RWPE1 (cell line): Measurements from ENCODE around the gene CDKAL1.
"Not testable (repeated sequence)": the region's sequence is repeated elsewhere in the genome, so short reads cannot be mapped to it uniquely, and the experiment has no call there.

Source experiments
- CTCF ChIA-PET: fragments of 350-600 bp; sonication (Branson Sonifier 250); formaldehyde crosslinking; extraction: SDS; loops from one replicate; lab custom pipeline; 2021; lab: Yijun Ruan, JAX
- POLR2A ChIA-PET: fragments of 400-600 bp; formaldehyde crosslinking; extraction: SDS; loops from one replicate; lab custom pipeline; 2020; ENCODE audit warnings: antibody characterized with exemption; ENCODE audit not compliant: low non-redundant PET; lab: Yijun Ruan, JAX
- DNase-seq: peaks from one replicate; pipeline ENCODE4 v3.0.0; 2012; ENCODE audit warnings: low spot score
- H3K27ac ChIP-seq: fragments of 450-650 bp; 2 replicates; pipeline ENCODE4 v1.5.1; 2017
- TF ChIP-seq, protein P1 (sequence below): fragments of 450-650 bp; conservative IDR thresholded peaks from 2 replicates; pipeline ENCODE4 v1.5.1; 2017; ENCODE audit warnings: low read depth, mild to moderate bottlenecking

The CDKAL1 gene

GRCh38 chr6:21190701-21191100 lies 656.4 kb downstream of the CDKAL1 start:
- no peak for DNase-seq
- ChIA-PET POLR2A (no interaction called here), CTCF (no interaction called here)
- TF ChIP-seq, protein P1, sequence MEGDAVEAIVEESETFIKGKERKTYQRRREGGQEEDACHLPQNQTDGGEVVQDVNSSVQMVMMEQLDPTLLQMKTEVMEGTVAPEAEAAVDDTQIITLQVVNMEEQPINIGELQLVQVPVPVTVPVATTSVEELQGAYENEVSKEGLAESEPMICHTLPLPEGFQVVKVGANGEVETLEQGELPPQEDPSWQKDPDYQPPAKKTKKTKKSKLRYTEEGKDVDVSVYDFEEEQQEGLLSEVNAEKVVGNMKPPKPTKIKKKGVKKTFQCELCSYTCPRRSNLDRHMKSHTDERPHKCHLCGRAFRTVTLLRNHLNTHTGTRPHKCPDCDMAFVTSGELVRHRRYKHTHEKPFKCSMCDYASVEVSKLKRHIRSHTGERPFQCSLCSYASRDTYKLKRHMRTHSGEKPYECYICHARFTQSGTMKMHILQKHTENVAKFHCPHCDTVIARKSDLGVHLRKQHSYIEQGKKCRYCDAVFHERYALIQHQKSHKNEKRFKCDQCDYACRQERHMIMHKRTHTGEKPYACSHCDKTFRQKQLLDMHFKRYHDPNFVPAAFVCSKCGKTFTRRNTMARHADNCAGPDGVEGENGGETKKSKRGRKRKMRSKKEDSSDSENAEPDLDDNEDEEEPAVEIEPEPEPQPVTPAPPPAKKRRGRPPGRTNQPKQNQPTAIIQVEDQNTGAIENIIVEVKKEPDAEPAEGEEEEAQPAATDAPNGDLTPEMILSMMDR: no peak
- H3K27ac ChIP-seq: no peak overlapping the region

GRCh38 chr6:21193790-21194475 lies 659.7 kb downstream of the CDKAL1 start:
- no peak overlapping the region for H3K27ac ChIP-seq
- no peak for DNase-seq
- CTCF ChIA-PET: no interaction called here
- TF ChIP-seq, protein P1: no peak
- POLR2A ChIA-PET: no interaction called here

DNA sequence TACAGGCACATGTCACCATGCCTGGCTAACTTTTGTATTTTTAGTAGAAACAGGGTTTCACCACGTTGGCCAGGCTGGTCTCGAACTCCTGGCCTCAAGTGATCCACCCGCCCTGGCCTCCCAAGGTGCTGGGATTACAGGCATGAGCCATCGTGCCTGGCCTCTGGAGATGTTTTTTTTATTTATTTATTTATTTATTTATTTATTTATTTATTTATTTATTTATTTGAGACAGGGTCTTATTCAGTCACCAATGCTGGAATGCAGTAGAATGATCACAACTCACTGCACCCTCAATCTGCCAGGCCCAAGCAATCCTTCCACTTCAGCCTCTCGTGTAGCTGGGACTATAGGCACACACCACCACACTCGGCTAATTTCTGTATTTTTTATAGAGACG lies 661.0 kb downstream of the CDKAL1 start:
- CTCF ChIA-PET: interaction anchor here (0.6 kb wide), 1 partner anchor 228 kb away, joined by 3 read pairs; no protein-coding TSS in a partner anchor
- POLR2A ChIA-PET, DNase-seq, H3K27ac ChIP-seq: not testable (repeated sequence)

DNA sequence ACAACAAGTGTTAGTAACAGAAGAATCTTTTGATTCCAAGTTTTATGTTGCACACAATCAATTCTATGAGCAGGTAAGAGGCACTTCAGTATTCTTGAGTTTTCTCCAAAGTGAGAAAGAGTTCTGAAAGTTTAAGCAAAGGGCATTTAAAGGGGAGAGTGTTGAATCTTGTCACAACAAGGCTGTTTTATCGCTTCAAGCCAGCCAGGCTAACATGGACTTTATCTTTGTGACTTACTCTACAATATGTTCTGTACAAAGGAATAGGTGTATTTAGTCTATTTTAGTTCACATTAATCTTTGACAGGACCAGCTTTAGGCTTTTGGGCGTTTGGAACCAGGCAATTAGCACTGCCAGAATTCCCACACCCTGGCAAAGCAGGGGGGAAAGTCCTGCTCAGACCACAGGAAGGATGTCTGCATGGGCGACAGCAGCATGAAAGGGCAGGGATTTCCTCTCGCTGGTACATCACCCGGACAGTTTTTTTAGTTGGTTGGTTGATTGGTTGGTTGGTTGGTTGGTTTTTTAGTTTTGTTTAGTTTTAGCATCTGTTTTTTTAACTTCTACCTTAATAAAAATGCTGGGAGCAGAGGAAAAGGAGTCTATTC lies 663.9 kb downstream of the CDKAL1 start:
- DNase-seq: no peak
- TF ChIP-seq, protein P1: no peak
- no peak overlapping the region for H3K27ac ChIP-seq
- CTCF ChIA-PET: no interaction called here
- POLR2A ChIA-PET: no interaction called here

DNA sequence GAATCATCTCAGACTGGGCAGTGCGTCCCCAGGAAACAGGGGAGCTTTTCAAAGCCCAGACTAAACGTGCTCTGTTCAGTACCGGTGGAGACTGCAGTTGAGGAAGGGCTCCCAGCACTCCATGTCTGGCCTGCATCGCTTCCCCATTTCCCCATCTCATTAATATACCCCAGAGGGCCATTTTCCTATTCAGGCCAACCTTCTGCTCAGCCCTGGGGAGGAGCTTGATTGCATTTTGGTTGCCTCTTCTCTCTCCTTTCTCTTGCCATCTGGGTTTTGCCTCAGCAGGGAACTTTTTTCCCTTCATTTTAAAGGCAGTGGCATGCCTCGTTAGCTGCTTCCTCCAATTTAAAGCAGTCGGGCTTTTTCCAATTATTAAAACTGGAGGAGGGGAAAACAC lies 665.0 kb downstream of the CDKAL1 start:
- POLR2A ChIA-PET: no interaction called here
- TF ChIP-seq, protein P1: no peak
- CTCF ChIA-PET: interaction anchor here (0.6 kb wide), 1 partner anchor 1306 kb away, joined by 3 read pairs; no protein-coding TSS in a partner anchor
- no peak for DNase-seq
- H3K27ac ChIP-seq: no peak overlapping the region

DNA sequence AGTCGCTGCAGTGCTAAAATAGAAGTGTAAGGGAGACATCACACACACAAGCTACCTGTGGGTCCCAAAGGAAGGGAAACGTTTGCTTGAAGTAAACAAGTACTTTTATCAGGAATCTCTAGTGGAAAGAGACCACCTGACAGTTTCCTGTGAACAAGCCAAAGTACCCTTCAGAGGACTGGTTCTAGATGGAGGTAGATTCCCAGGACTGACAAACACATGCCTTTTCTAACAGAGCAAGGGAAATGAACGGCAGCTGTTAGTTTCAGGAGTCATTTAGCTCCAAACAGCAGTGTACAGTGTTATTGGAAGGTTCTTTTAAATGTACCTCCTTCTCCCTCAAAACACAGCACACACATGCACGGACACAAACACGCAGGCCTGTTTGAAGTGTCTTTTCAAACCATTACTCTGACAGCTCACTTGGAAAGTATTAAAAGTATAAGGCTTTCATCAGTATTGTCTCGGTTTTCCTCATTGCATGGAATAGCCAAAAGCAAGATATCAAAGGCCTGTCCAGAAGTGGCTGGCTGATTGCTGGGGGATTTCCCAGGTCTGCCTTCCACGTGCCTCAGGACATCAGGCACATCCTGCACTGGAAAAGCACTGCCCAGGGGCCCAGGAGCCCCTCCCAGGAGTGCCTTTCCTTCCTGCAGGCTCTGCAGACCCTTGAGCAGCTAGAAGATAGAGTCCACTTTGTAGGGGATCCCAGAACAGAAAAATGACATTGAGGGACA lies 666.0 kb downstream of the CDKAL1 start:
- CTCF ChIA-PET: no interaction called here
- no peak for DNase-seq
- no peak overlapping the region for H3K27ac ChIP-seq

More for the DNA sequence above, 666.0 kb downstream of the CDKAL1 start:
- TF ChIP-seq, protein P1: no peak
- POLR2A ChIA-PET: no interaction called here
